ENCODE measurements around the gene SCP2D1.

Gene SCP2D1

GRCh38 chr20:18857640-18858039, 44.1 kb downstream of the SCP2D1 start:
- no peak for TF ChIP-seq CTCF (IDR thresholded peaks at IDR 0.05; ENCODE audit: insufficient read depth, low read depth, low read length, missing control alignments)
- peak; percentile 57 for DNase-seq (ENCODE audit: low read depth)
- H3K4me3 ChIP-seq (ENCODE audit: low read length) = no peak overlapping the region

GRCh38 chr20:18858816-18859215, 45.2 kb downstream of the SCP2D1 start:
- no peak for TF ChIP-seq CTCF (IDR thresholded peaks at IDR 0.05; ENCODE audit: insufficient read depth, low read depth, low read length, missing control alignments)
- no peak for DNase-seq (ENCODE audit: low read depth)
- H3K4me3 ChIP-seq (ENCODE audit: low read length) = no peak overlapping the region

Measured in epithelial cell of esophagus (primary cell).